ENCODE results near the gene GABBR2. TPM values are rescaled to one million over a fixed set of nuclear protein-coding genes. Genes with fewer than 3 reads are reported as not detected.

The GABBR2 gene
- total and polyA plus RNA-seq, 2 donors (not counting 1 experiment from before 2014, with no cell fraction given), result 0.03 TPM; not detected in 1

DNA sequence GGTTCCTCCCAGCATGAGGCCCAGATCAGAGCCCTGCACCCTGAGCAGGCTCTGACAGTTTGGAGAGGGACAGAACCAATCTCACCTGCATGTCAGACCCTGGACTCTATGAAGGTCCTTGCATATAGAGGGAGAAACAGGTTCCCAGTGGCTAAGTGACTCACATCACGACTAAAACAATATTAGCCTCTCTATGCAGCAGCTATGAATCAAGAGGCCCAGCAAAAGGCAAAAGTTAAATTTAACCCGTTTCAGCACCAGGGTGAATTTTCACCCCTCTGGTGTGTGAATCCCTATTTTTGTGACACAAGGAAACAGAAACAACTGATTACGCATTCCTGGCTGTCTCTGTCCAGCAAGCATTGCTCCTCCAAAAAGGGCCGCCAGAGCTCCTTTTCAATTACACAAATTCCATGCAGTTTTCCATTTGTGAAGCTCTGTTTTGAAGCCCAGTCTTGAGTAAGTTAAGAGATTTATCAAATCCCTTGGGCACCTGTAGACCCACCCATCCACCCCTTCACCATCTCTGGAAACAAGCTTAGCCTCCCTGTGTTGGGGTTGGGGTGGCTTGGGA is 136.6 kb downstream of the GABBR2 start:
- Mint-ChIP-seq H3K4me1 (peaks cover 13% of the 10 kb centered on the region), H3K27me3 (peaks cover 13% of the 10 kb centered on the region), H3K4me3 (no peak overlapping the region), H3K9me3 (ENCODE audit: insufficient read depth) (no peaks in the 10 kb centered on the region), H3K27ac (no peak overlapping the region)
- Histone ChIP-seq H4K20me1 (ENCODE audit: control insufficient read depth, insufficient read depth, low read length, poor library complexity, severe bottlenecking) (no peaks in the 10 kb centered on the region), H3K4me1 (ENCODE audit: control insufficient read depth in 2 of 2, insufficient read depth in 2 of 2, low read length in 2 of 2) (peaks cover 6 to 8% of the 10 kb centered on the region in 2 donors), H3K79me2 (ENCODE audit: control insufficient read depth, insufficient read depth, low read length) (no peaks in the 10 kb centered on the region), H2AFZ (ENCODE audit: insufficient read depth, low read depth, low read length, poor library complexity, severe bottlenecking) (no peak overlapping the region), H3K36me3 (replicated peaks in 1 of 2; ENCODE audit: control extremely low read depth in 1 of 2, control insufficient read depth in 1 of 2, extremely low read depth in 1 of 2, insufficient read depth in 2 of 2, low read length in 1 of 2) (no peaks in the 10 kb centered on the region), H3K27ac (ENCODE audit: low read length in 2 of 2) (no peak overlapping the region), H3K27me3 (replicated peaks in 1 of 4; ENCODE audit: control extremely low read depth in 1 of 4, control insufficient read depth in 3 of 4, insufficient read depth in 4 of 4, low read length in 3 of 4) (no peaks in the 10 kb centered on the region), H3K4me2 (replicated peaks; ENCODE audit: low read depth, low read length, poor library complexity, severe bottlenecking) (no peak overlapping the region), H3K4me3 (ENCODE audit: control extremely low read depth in 1 of 5, extremely low read depth in 1 of 5, insufficient read depth in 1 of 5, low read depth in 2 of 5, low read length in 4 of 5) (no peak overlapping the region), H3K9me3 (ENCODE audit: control extremely low read depth in 1 of 3, control insufficient read depth in 2 of 3, insufficient read depth in 1 of 3, low read length in 2 of 3) (no peaks in the 10 kb centered on the region), H3K9ac (ENCODE audit: low read length) (no peak overlapping the region)
- TF ChIP-seq EZH2 (IDR thresholded peaks at IDR 0.05; ENCODE audit: borderline replicate concordance, insufficient read depth, low read depth, low read length, poor library complexity, severe bottlenecking), result no peak
- TF ChIP-seq CTCF (IDR thresholded peaks at IDR 0.05), result no peak
- ATAC-seq (ENCODE audit: low read depth) (no peak), DNase-seq (no peak)
- intact Hi-C loops (cut with micrococcal nuclease), result no loop called here
- WGBS (ENCODE audit: insufficient coverage), result 88% methylated on average over 3 of the region's 4 CpGs
- CTCF ChIA-PET, result no interaction called here
- POLR2A ChIA-PET, result no interaction called here

DNA sequence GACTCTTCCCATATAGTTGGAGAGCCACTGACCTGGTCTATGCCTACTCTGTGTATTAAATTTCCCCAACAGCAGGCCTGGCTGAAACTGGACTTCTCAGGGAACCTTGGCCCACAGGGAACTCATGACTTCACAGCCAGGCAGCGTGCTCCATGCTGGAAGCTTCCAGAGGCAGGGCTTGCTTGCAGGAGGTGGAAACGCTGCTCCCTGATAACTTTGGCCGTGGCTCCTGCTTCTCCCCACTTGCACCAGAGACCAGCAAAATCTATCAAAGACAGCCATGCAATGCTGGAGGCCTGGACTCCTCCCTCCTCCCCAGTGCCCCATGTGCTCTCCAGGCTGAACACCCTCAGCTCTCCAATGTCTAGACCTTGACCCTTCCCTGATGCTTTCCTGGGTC is 137.1 kb downstream of the GABBR2 start:
- DNase-seq (no peak), ATAC-seq (ENCODE audit: low read depth) (no peak)
- Histone ChIP-seq H3K36me3 (replicated peaks in 1 of 2; ENCODE audit: control extremely low read depth in 1 of 2, control insufficient read depth in 1 of 2, extremely low read depth in 1 of 2, insufficient read depth in 2 of 2, low read length in 1 of 2) (no peaks in the 10 kb centered on the region), H4K20me1 (ENCODE audit: control insufficient read depth, insufficient read depth, low read length, poor library complexity, severe bottlenecking) (no peaks in the 10 kb centered on the region), H3K27ac (ENCODE audit: low read length in 2 of 2) (no peak overlapping the region), H3K4me1 (ENCODE audit: control insufficient read depth in 2 of 2, insufficient read depth in 2 of 2, low read length in 2 of 2) (peaks cover 6 to 8% of the 10 kb centered on the region in 2 donors), H3K9me3 (ENCODE audit: control extremely low read depth in 1 of 3, control insufficient read depth in 2 of 3, insufficient read depth in 1 of 3, low read length in 2 of 3) (no peaks in the 10 kb centered on the region), H3K9ac (ENCODE audit: low read length) (no peak overlapping the region), H3K79me2 (ENCODE audit: control insufficient read depth, insufficient read depth, low read length) (no peaks in the 10 kb centered on the region), H3K4me3 (ENCODE audit: control extremely low read depth in 1 of 5, extremely low read depth in 1 of 5, insufficient read depth in 1 of 5, low read depth in 2 of 5, low read length in 4 of 5) (no peak overlapping the region), H3K4me2 (replicated peaks; ENCODE audit: low read depth, low read length, poor library complexity, severe bottlenecking) (no peak overlapping the region), H3K27me3 (replicated peaks in 1 of 4; ENCODE audit: control extremely low read depth in 1 of 4, control insufficient read depth in 3 of 4, insufficient read depth in 4 of 4, low read length in 3 of 4) (no peaks in the 10 kb centered on the region), H2AFZ (ENCODE audit: insufficient read depth, low read depth, low read length, poor library complexity, severe bottlenecking) (no peak overlapping the region)
- ChIA-PET POLR2A (no interaction called here), CTCF (no interaction called here)
- Mint-ChIP-seq H3K9me3 (ENCODE audit: insufficient read depth) (no peaks in the 10 kb centered on the region), H3K27ac (no peak overlapping the region), H3K27me3 (peaks cover 14% of the 10 kb centered on the region), H3K4me3 (no peak overlapping the region), H3K4me1 (peaks cover 13% of the 10 kb centered on the region)
- intact Hi-C loops (cut with micrococcal nuclease), result no loop called here
- 88% methylated on average over 3 of the region's 3 CpGs for WGBS (ENCODE audit: insufficient coverage)
- TF ChIP-seq EZH2 (IDR thresholded peaks at IDR 0.05; ENCODE audit: borderline replicate concordance, insufficient read depth, low read depth, low read length, poor library complexity, severe bottlenecking) (no peak), CTCF (IDR thresholded peaks at IDR 0.05) (no peak)

All from B cell (primary cell).